Naive B cell (primary cell): ENCODE data around the gene SUFU. TPM values are rescaled to one million over a fixed set of nuclear protein-coding genes. Genes with fewer than 3 reads are reported as not detected.

ENCODE experiments used
- ATAC-seq, 2 donors: fragments of 150-1000 bp; cut with Tn5 transposase; 2 replicates each; pipeline ENCODE4 v1.10.0; 2021; ENCODE audit warnings: low read depth in 2 of 2, mild to moderate bottlenecking in 2 of 2, moderate library complexity in 2 of 2
- DNase-seq: peaks from one replicate; pipeline ENCODE4 v3.0.0; 2022
- H3K27ac Mint-ChIP-seq, 6 donors: one replicate each; pipeline ENCODE4 v1.8.0; 2020 to 2022; ENCODE audit warnings: mild to moderate bottlenecking in 6 of 6, mixed read lengths in 6 of 6, moderate library complexity in 5 of 6, inconsistent platforms in 2 of 6
- H3K27me3 Mint-ChIP-seq, 3 donors: one replicate each; pipeline ENCODE4 v1.8.0; 2021 to 2022; ENCODE audit warnings: mixed read lengths in 3 of 3, mild to moderate bottlenecking in 1 of 3
- H3K36me3 Mint-ChIP-seq, 2 donors: one replicate each; pipeline ENCODE4 v1.8.0; 2020 to 2022; ENCODE audit warnings: mixed read lengths in 2 of 2, inconsistent platforms in 1 of 2, mild to moderate bottlenecking in 1 of 2
- H3K4me1 Mint-ChIP-seq, 3 donors: one replicate each; pipeline ENCODE4 v1.8.0; 2020 to 2022; ENCODE audit warnings: mixed read lengths in 3 of 3, inconsistent platforms in 1 of 3, mild to moderate bottlenecking in 1 of 3, moderate library complexity in 1 of 3
- H3K4me3 Mint-ChIP-seq, 8 donors: one replicate each; pipeline ENCODE4 v1.8.0; 2020 to 2022; ENCODE audit warnings: mild to moderate bottlenecking in 8 of 8, mixed read lengths in 8 of 8, moderate library complexity in 8 of 8, inconsistent platforms in 2 of 8
- H3K9me3 Mint-ChIP-seq, 7 donors: one replicate each; pipeline ENCODE4 v1.8.0; 2020 to 2022; ENCODE audit warnings: mixed read lengths in 7 of 7, mild to moderate bottlenecking in 5 of 7, inconsistent platforms in 2 of 7, moderate library complexity in 1 of 7
- polyA plus RNA-seq, 6 donors: library from polyadenylated mRNA; unstranded; fragments of 300-500 nt; fragmentation: Illumina TruSeq; gene quantifications; one replicate each; pipeline ENCODE4 v1.2.3, GENCODE V29; 2021; ENCODE audit warnings: low read depth in 6 of 6

Gene SUFU
- polyA plus RNA-seq, 6 donors from 2014 or later: 0.84 to 7.8 (median 4.0) TPM

DNA sequence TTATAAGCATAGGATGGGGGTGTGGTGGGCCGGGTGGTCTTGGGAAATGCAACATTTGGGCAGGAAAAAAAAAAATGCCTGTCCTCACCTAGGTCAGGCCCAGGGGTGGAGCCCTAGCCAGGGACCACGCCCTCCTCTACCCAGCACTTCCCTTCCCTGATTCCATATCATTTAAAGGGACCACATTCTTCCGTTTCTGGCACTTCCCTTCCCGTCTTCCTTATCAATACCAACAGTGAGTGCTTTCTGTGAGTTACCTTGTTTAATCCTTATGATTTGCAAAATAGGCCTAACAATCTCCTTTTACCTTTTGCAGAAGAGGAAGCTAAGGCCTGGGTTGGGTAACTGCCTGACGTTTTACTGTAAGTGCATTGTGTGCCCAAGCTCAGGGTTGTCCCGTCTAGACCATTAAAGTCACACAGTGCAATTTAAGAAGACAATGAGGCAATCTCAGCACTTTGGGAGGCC lies 35.8 kb upstream of the SUFU start:
- Mint-ChIP-seq H3K27me3 (peaks cover 0 to 10% (median 0%) of the 10 kb centered on the region in 3 donors), H3K9me3 (no peaks in the 10 kb centered on the region), H3K27ac (no peak overlapping the region), H3K4me1 (peaks cover 0 to 9% (median 6%) of the 10 kb centered on the region in 3 donors), H3K36me3 (no peaks in the 10 kb centered on the region), H3K4me3 (no peak overlapping the region)
- DNase-seq (no peak), ATAC-seq (no peak)

DNA sequence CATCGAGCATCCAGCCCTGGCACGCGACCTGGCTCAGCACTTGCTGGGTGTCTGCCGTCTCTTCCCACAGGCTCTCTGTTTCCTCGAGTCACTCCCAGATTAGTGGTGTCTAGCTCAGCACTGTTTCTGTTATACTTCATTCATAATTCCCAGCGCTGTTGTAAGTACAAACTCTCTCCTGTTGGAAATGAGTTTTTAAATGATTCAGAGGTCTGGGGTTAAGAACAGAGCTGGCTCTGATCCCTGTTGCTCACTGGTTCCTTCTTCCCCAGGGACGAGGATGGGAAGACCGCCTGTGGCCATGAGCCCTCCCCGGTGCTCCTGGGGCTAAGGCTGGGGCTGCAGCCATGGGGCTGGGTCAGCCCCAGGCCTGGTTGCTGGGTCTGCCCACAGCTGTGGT lies 35.1 kb upstream of the SUFU start:
- peaks cover 3 to 4% (median 3%) of the 10 kb centered on the region in 3 donors for H3K4me1 Mint-ChIP-seq
- H3K9me3 Mint-ChIP-seq: no peaks in the 10 kb centered on the region
- no peak overlapping the region for H3K4me3 Mint-ChIP-seq
- no peaks in the 10 kb centered on the region for H3K36me3 Mint-ChIP-seq
- DNase-seq (no peak), ATAC-seq (no peak)
- H3K27ac Mint-ChIP-seq: peak overlapping the region in 1 of 6 donors; percentile 60
- peaks cover 0 to 4% (median 0%) of the 10 kb centered on the region in 3 donors for H3K27me3 Mint-ChIP-seq

DNA sequence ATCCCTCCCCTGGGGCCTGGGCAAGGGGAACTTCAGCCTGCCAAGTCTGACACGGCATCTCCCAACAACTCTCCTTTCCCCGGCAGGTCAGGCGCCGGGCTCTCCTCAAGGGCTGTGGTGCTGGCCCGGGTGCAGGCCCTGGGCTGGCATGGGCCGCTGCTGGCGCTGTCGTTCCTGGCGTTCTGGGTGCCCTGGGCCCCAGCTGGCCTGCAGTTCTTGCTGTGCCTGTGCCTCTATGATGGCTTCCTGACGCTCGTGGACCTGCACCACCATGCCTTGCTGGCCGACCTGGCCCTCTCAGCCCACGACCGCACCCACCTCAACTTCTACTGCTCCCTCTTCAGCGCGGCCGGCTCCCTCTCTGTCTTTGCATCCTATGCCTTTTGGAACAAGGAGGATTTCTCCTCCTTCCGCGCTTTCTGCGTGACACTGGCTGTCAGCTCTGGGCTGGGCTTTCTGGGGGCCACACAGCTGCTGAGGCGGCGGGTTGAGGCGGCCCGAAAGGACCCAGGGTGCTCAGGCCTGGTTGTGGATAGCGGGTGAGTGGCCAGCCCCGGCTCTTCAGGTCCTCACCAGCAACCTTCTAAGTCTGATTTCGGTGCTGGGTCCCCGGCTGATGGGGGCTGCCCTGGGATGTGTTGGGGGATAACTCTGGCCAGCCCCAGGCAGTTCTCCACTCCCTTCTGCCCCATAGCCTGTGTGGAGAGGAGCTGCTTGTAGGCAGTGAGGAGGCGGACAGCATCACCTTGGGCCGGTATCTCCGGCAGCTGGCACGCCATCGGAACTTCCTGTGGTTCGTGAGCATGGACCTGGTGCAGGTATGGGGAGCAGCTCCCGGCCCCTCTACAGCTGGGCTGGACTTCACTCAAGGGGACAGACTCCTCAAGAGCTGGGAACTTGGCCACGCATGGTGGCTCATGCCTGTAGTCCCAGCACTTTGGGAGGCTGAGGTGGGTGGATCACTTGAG lies 32.9 kb upstream of the SUFU start:
- Mint-ChIP-seq H3K4me3 (no peak overlapping the region), H3K27ac (no peak overlapping the region), H3K36me3 (no peaks in the 10 kb centered on the region), H3K27me3 (no peaks in the 10 kb centered on the region), H3K9me3 (no peaks in the 10 kb centered on the region), H3K4me1 (peaks cover 0 to 5% (median 2%) of the 10 kb centered on the region in 3 donors)
- DNase-seq (no peak), ATAC-seq (no peak)

DNA sequence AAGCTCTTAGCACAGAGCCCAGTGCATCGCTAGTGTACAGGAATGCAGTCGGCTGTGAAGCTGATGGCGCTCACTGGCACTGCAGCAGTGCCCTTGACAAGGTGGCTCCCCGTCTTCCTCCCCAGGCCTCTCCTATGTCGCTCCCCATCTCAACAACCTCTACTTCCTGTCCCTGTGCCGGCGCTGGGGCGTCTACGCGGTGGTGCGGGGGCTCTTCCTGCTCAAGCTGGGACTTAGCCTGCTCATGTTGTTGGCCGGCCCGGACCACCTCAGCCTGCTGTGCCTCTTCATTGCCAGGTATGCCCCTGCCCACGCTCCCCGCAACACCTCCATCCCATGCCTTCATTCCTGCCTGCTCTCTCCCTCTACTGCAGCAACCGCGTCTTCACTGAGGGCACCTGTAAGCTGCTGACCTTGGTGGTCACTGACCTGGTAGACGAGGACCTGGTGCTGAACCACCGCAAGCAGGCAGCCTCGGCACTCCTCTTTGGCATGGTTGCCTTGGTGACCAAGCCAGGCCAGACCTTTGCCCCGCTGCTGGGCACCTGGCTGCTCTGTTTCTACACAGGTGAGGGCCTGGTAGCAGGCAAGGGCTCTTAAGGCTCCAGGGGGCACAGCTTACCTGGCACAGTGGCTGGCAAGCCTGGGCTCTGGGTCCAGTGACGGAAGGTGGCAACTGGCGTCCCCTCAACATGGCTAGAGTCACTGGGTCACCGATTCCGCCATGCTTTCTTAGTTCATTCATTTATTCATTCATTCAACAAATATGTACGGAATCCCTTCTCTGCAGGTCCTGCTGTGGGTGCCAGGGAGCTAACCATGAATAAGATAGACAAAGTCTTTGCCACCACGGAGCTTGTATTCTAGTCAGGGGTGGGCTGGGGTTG lies 30.1 kb upstream of the SUFU start:
- Mint-ChIP-seq H3K4me1 (peaks cover 1 to 5% (median 5%) of the 10 kb centered on the region in 3 donors), H3K27me3 (no peaks in the 10 kb centered on the region), H3K9me3 (no peaks in the 10 kb centered on the region), H3K27ac (peak overlapping the region in 2 of 6 donors; percentile 63 to 76), H3K36me3 (no peaks in the 10 kb centered on the region), H3K4me3 (no peak overlapping the region)
- DNase-seq (no peak), ATAC-seq (no peak)

- H3K4me3 Mint-ChIP-seq: peak overlapping the region in 1 of 8 donors; percentile 23
- no peaks in the 10 kb centered on the region for H3K36me3 Mint-ChIP-seq
- H3K4me1 Mint-ChIP-seq: peaks cover 8 to 14% (median 11%) of the 10 kb centered on the region in 3 donors
- ATAC-seq (no peak), DNase-seq (no peak)
- no peaks in the 10 kb centered on the region for H3K27me3 Mint-ChIP-seq
- H3K27ac Mint-ChIP-seq: peak overlapping the region in 2 of 6 donors; percentile 72 to 76
- H3K9me3 Mint-ChIP-seq: no peaks in the 10 kb centered on the region
These were observed 28.2 kb upstream of the SUFU start for GRCh38 chr10:102475451-102476040.

DNA sequence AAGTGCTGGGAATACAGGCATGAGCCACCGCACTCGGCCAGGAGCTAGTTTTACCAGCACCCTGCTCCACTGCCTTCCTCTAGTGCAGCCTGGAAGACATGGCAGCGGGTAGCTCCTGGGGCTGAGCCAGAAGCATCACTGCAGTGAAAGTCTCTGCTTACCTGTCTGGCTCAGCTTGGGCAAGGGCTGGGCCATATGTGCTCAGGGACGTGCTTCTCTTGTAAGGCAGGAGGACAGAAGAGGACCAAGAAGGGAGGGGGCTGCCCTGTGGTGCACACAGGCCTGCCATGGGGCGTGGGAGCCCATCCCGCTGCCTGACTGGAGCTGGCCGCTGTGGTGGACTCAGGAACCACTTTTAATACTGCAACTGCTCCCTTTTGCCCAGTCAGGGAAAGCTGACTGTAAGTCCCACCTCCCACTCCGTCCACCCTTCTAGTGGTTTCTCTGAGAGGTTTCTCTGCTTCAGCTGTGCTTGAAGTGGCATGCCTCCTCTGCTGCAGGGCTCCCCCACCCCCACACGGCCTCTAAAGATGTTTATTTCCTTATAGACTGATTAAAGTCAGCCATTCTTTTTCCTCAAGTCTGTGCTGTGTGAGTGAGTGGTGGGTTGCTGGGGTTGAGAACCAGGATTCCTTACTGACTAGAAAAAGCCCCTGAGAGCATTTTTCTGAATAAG lies 27.2 kb upstream of the SUFU start:
- DNase-seq: no peak
- Mint-ChIP-seq H3K4me3 (no peak overlapping the region), H3K27ac (no peak overlapping the region), H3K4me1 (peaks cover 8 to 14% (median 11%) of the 10 kb centered on the region in 3 donors), H3K9me3 (no peaks in the 10 kb centered on the region), H3K27me3 (no peaks in the 10 kb centered on the region), H3K36me3 (no peaks in the 10 kb centered on the region)
- no peak for ATAC-seq

DNA sequence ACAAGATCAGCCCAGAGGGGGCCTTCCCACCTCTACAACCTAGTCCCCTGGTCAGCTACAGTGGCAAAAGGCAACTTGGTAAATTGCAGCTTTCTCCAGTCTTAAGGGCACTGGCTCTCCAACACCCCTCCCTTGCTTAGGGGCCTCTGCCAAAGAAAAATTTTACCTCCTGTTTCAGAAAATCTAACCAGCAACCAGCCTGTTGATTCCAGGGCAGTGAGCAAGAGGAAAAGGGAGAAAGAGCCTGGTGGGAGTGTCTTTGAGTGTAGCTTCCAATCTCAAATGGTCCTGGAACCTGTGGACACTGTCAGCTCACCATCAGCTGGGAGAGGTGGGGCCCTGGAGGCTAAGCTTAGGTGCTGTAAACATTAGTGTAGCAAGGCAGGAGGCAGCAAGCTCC lies 24.1 kb upstream of the SUFU start:
- no peaks in the 10 kb centered on the region for H3K9me3 Mint-ChIP-seq
- no peak for ATAC-seq
- peaks cover 6 to 11% (median 8%) of the 10 kb centered on the region in 3 donors for H3K4me1 Mint-ChIP-seq
- no peaks in the 10 kb centered on the region for H3K27me3 Mint-ChIP-seq
- H3K27ac Mint-ChIP-seq: peak overlapping the region in 3 of 6 donors; percentile 60 to 77 (median 63)
- H3K4me3 Mint-ChIP-seq: no peak overlapping the region
- H3K36me3 Mint-ChIP-seq: no peaks in the 10 kb centered on the region
- no peak for DNase-seq

DNA sequence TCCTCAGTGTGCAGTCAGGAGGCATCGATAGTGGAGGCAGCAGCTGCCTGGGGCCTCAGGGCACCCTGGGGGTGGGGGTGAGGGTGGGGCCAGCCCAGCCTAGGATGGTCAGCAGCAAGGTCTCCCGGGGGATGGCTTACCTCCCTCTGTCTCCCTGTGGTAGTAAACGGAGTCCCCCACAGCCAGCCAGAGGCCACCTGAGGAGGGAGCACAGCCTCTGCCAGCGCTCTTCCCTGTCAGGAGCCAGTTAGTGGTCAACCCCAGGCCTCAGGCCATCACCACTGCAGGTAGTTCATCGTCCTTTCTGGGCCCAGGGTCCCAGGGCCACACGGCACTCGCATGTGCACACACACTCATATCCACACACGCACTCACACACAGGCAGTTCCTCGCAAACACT lies 23.4 kb upstream of the SUFU start:
- Mint-ChIP-seq H3K9me3 (no peaks in the 10 kb centered on the region), H3K4me3 (no peak overlapping the region), H3K4me1 (peaks cover 6 to 11% (median 8%) of the 10 kb centered on the region in 3 donors), H3K27ac (no peak overlapping the region), H3K27me3 (no peaks in the 10 kb centered on the region), H3K36me3 (no peaks in the 10 kb centered on the region)
- DNase-seq (no peak), ATAC-seq (no peak)

- no peaks in the 10 kb centered on the region for H3K36me3 Mint-ChIP-seq
- no peak for ATAC-seq
- H3K27ac Mint-ChIP-seq: no peak overlapping the region
- H3K27me3 Mint-ChIP-seq: no peaks in the 10 kb centered on the region
- DNase-seq: no peak
- no peak overlapping the region for H3K4me3 Mint-ChIP-seq
- no peaks in the 10 kb centered on the region for H3K9me3 Mint-ChIP-seq
- peaks cover 2 to 6% (median 3%) of the 10 kb centered on the region in 3 donors for H3K4me1 Mint-ChIP-seq
These were observed 19.8 kb upstream of the SUFU start for GRCh38 chr10:102484021-102484420.

DNA sequence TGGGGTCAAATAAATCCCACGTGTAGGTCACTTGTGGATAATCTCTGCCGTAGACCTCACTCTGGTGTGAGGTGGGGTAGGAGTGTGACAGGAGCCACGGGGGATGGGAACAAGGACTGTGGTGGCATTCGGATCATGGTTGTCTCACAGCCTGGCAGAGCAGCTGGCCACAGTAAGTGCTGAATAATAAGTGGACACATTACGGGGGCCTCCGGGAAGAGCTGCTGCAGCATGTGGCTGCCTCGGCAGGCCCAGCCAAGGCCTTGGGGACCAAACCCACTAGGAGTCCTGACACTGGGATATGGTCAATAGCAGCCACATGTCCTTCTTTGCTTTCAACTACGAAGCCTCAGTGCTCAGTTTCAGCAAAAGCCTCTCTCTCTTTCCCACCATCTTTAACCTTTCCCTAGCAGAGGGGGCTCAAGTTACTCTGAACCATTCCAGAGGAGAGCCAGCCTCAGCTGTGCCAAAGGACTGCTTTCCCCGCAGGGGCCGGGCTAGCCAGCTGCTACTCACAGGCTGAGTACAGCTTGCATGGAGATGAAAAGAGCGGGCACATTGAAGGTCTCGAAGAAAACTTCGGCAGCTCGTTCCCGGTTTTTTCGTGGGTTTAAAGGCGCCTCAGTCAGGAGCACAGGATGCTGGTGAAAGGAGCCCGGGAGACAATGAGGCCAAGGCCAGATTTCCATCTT lies 18.5 kb upstream of the SUFU start:
- no peaks in the 10 kb centered on the region for H3K9me3 Mint-ChIP-seq
- H3K4me1 Mint-ChIP-seq: no peaks in the 10 kb centered on the region
- DNase-seq: no peak
- no peak for ATAC-seq
- H3K4me3 Mint-ChIP-seq: no peak overlapping the region
- no peaks in the 10 kb centered on the region for H3K27me3 Mint-ChIP-seq
- peak overlapping the region in 1 of 6 donors; percentile 75 for H3K27ac Mint-ChIP-seq
- no peaks in the 10 kb centered on the region for H3K36me3 Mint-ChIP-seq

DNA sequence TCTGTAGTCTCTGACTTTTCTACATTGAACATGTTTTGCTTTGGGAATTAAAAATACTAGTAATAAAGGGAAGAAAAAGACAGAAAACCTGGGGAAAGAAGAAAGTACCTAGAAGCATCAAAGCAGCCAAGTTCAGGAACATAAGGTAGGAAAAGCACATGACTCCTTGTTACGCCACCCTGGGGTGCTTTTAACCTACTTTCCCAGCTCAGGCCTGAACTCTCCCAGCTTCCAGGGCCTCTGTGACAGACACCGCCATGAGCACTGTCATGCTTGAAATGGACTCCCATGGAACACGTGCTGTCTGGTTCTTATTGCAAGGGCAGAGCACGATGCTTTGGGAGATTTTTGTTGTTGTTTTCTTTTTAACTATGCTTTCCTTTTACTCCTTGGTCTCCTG lies 12.6 kb upstream of the SUFU start:
- peaks cover 6 to 7% of the 10 kb centered on the region in 2 donors for H3K36me3 Mint-ChIP-seq
- no peaks in the 10 kb centered on the region for H3K9me3 Mint-ChIP-seq
- H3K4me1 Mint-ChIP-seq: peaks cover 12 to 22% (median 14%) of the 10 kb centered on the region in 3 donors

DNA sequence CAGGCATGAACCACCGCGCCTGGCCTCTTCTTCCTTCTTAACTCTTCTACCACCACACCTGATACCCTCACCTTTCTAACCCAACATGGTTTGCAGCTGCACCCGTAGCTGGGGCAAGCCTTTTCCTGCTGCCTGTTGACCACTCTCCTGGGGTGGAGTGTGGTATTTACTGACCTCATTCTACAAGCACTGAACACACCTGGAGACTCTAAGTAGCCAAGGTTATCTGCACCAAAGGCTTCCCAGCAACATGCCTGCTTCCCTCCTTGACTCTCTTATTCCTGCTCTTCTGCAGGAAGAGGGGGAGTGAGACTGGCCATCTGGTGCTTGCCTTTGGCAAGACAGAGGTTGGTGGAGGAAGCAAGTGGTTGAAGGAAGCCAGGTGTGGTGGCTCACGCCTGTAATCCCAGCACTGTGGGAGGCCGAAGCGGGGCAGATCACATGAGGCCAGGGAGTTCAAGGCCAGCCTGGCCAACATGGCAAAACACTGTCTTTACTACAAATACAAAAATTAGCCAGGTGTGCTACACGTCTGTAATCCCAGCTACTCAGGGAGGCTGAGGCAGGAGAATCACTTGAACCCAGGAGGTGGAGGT lies 11.3 kb upstream of the SUFU start:
- H3K4me1 Mint-ChIP-seq: peaks cover 12 to 22% (median 14%) of the 10 kb centered on the region in 3 donors
- peak overlapping the region in 3 of 6 donors; percentile 47 to 95 (median 74) for H3K27ac Mint-ChIP-seq
- no peaks in the 10 kb centered on the region for H3K27me3 Mint-ChIP-seq
- DNase-seq: no peak
- no peaks in the 10 kb centered on the region for H3K9me3 Mint-ChIP-seq
- H3K36me3 Mint-ChIP-seq: peaks cover 6 to 7% of the 10 kb centered on the region in 2 donors
- no peak overlapping the region for H3K4me3 Mint-ChIP-seq
- no peak for ATAC-seq

More for the DNA sequence above, 12.6 kb upstream of the SUFU start:
- ATAC-seq (no peak), DNase-seq (no peak)
- H3K27me3 Mint-ChIP-seq: no peaks in the 10 kb centered on the region
- H3K27ac Mint-ChIP-seq: peak overlapping the region in 1 of 6 donors; percentile 22
- H3K4me3 Mint-ChIP-seq: no peak overlapping the region
